Ascending aorta (tissue), 2 donors: ENCODE data around the gene KSR2. TPM values are rescaled to one million over a fixed set of nuclear protein-coding genes. Genes with fewer than 3 reads are reported as not detected.
"Not testable (repeated sequence)": the region's sequence is repeated elsewhere in the genome, so short reads cannot be mapped to it uniquely, and the experiment has no call there.

Experiments
- DNase-seq, 2 donors: peaks; one replicate each; pipeline ENCODE4 v3.0.0-alpha.2; 2019; ENCODE audit warnings: low spot score in 2 of 2
- H3K27ac ChIP-seq, 2 donors: fragments of 200-600 bp; sonication (generic); one replicate each; pipeline ENCODE4 v1.5.1; 2016 to 2017; ENCODE audit warnings: mild to moderate bottlenecking in 1 of 2
- H3K27me3 ChIP-seq: fragments of 200-600 bp; sonication (generic); one replicate; pipeline ENCODE4 v1.5.1; 2017
- H3K36me3 ChIP-seq, 2 donors: fragments of 200-600 bp; sonication (generic); one replicate each; pipeline ENCODE4 v1.5.1; 2016
- H3K4me1 ChIP-seq, 2 donors: fragments of 200-600 bp; sonication (generic); one replicate each; pipeline ENCODE4 v1.5.1; 2016 to 2017; ENCODE audit warnings: mild to moderate bottlenecking in 1 of 2
- H3K4me3 ChIP-seq, 2 donors: fragments of 200-600 bp; sonication (generic); one replicate each; pipeline ENCODE4 v1.5.1; 2016 to 2017; ENCODE audit warnings: mild to moderate bottlenecking in 1 of 2
- H3K9me3 ChIP-seq, 2 donors: fragments of 200-600 bp; sonication (generic); one replicate each; pipeline ENCODE4 v1.5.1; 2016
- CTCF ChIP-seq, 3 experiments: fragments of 200-600 bp in 2 of 3; fragments of 450-650 bp in 1 of 3; sonication (generic) in 2 of 3; IDR thresholded peaks; one replicate each; pipeline ENCODE4 v1.5.1; 2016 to 2019; ENCODE audit warnings: antibody characterized with exemption in 3 of 3, mild to moderate bottlenecking in 1 of 3, moderate library complexity in 1 of 3
- intact Hi-C: fragments of 100-400 bp; cut with DNase I; formaldehyde crosslinking; loops from one replicate; pipeline ENCODE4 v1.15.1; 2023
- total RNA-seq: library from RNA; depleted of rRNA; stranded (reverse); fragments of >200 nt; gene quantifications from one replicate; pipeline ENCODE4 v1.1.0, GENCODE V29; 2016

KSR2 gene
- total RNA-seq, 1 donor from 2014 or later, result 0.11 TPM

DNA sequence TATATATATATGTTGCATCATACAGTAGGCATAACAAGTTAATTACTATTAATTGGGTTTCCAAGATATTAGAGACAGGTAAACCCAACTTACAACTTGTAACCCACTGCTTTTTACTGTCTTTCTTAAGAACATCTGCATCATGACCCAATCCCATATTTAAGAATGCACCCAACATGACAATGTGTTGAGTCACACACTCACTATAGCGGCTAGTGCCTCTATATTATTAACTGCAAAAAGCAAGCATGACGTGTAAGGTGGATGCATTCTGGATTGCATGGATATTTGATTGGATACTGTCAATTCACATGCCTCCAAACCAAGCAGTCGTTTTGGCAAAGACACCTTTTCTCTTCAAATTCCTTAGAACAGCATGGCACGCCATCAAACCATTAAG is 68.2 kb downstream of the KSR2 start:
- Histone ChIP-seq H3K9me3 (no peaks in the 10 kb centered on the region), H3K4me3 (no peak overlapping the region), H3K27ac (no peak overlapping the region), H3K4me1 (no peaks in the 10 kb centered on the region), H3K27me3 (no peaks in the 10 kb centered on the region), H3K36me3 (no peaks in the 10 kb centered on the region)
- TF ChIP-seq CTCF (IDR thresholded peaks at IDR 0.05), result no peak
- intact Hi-C loops, result no loop called here
- no peak for DNase-seq

- no peak for DNase-seq
- Histone ChIP-seq H3K27ac (no peak overlapping the region), H3K27me3 (no peaks in the 10 kb centered on the region), H3K4me1 (no peaks in the 10 kb centered on the region), H3K9me3 (no peaks in the 10 kb centered on the region), H3K4me3 (no peak overlapping the region), H3K36me3 (no peaks in the 10 kb centered on the region)
- no peak for TF ChIP-seq CTCF (IDR thresholded peaks at IDR 0.05)
- intact Hi-C loops, result no loop called here
Measured at GRCh38 chr12:117897372-117898161, 71.2 kb downstream of the KSR2 start.

GRCh38 chr12:117896009-117896408 is 72.8 kb downstream of the KSR2 start:
- H3K36me3 ChIP-seq, result no peaks in the 10 kb centered on the region
- H3K4me3 ChIP-seq, result no peak overlapping the region
- DNase-seq, result no peak
- no peaks in the 10 kb centered on the region for H3K27me3 ChIP-seq
- intact Hi-C loops, result no loop called here
- H3K4me1 ChIP-seq, result no peaks in the 10 kb centered on the region
- H3K9me3 ChIP-seq, result no peaks in the 10 kb centered on the region
- no peak overlapping the region for H3K27ac ChIP-seq
- TF ChIP-seq CTCF (IDR thresholded peaks at IDR 0.05), result no peak

DNA sequence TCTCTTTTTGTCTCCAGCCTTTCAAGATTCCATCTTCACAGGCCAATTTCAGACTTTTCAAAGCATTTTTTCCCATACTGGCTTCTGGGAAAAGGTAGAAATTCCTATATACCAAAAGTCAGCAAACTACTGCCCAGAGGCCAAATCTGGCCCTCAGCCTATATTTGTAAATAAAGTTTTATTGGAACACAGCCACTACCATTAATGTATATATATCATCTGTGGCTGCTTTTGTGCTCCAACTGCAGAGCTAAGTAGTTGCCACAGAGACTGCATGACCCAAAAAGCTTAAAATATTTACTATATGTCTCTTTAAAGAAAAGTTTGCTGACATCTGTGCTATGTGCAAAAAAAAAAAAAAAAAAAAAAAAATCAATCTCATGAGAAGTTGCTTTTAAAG is 76.3 kb downstream of the KSR2 start:
- Histone ChIP-seq H3K4me1 (no peaks in the 10 kb centered on the region), H3K9me3 (no peaks in the 10 kb centered on the region), H3K4me3 (no peak overlapping the region), H3K27ac (no peak overlapping the region), H3K36me3 (no peaks in the 10 kb centered on the region), H3K27me3 (no peaks in the 10 kb centered on the region)
- TF ChIP-seq CTCF (IDR thresholded peaks at IDR 0.05), result no peak
- intact Hi-C loops, result no loop called here
- no peak for DNase-seq

DNA sequence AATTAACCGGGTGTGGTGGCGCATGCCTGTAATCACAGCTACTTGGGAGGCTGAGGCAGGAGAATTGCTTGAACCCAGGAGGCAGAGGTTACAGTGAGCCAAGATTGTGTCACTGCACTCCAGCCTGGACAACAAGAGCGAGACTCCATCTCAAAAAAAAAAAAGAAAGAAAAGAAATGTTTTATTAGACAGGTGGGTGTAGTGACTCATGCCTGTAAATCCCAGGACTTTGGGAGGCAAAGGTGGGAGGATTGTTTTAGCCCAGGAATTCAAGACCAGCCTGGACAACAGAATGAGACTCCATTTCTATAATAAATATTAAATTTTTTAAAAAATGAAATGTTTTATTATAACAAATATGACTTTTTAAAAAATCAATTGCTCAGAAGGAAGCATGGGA is 77.5 kb downstream of the KSR2 start:
- H3K4me3 ChIP-seq, DNase-seq, H3K27me3 ChIP-seq, intact Hi-C loops, H3K36me3 ChIP-seq, H3K27ac ChIP-seq, H3K4me1 ChIP-seq, H3K9me3 ChIP-seq: not testable (repeated sequence)

GRCh38 chr12:117890644-117891043 is 78.1 kb downstream of the KSR2 start:
- H3K27ac ChIP-seq, result no peak overlapping the region

More at GRCh38 chr12:117890644-117891043, 78.1 kb downstream of the KSR2 start:
- no peaks in the 10 kb centered on the region for H3K36me3 ChIP-seq
- DNase-seq, result no peak
- TF ChIP-seq CTCF (IDR thresholded peaks at IDR 0.05), result no peak
- no peaks in the 10 kb centered on the region for H3K9me3 ChIP-seq
- H3K27me3 ChIP-seq, result no peaks in the 10 kb centered on the region
- intact Hi-C loops, result no loop called here
- H3K4me1 ChIP-seq, result no peaks in the 10 kb centered on the region
- H3K4me3 ChIP-seq, result no peak overlapping the region
